Ascending aorta (tissue), 2 donors: ENCODE data around the gene KIR3DL1. TPM values are rescaled to one million over a fixed set of nuclear protein-coding genes. Genes with fewer than 3 reads are reported as not detected.

Experiments used
- DNase-seq, 2 donors: peaks; one replicate each; pipeline ENCODE4 v3.0.0-alpha.2; 2019; ENCODE audit warnings: low spot score in 2 of 2
- H3K27ac ChIP-seq, 2 donors: fragments of 200-600 bp; sonication (generic); one replicate each; pipeline ENCODE4 v1.5.1; 2016 to 2017; ENCODE audit warnings: mild to moderate bottlenecking in 1 of 2
- H3K27me3 ChIP-seq: fragments of 200-600 bp; sonication (generic); one replicate; pipeline ENCODE4 v1.5.1; 2017
- H3K36me3 ChIP-seq, 2 donors: fragments of 200-600 bp; sonication (generic); one replicate each; pipeline ENCODE4 v1.5.1; 2016
- H3K4me1 ChIP-seq, 2 donors: fragments of 200-600 bp; sonication (generic); one replicate each; pipeline ENCODE4 v1.5.1; 2016 to 2017; ENCODE audit warnings: mild to moderate bottlenecking in 1 of 2
- H3K4me3 ChIP-seq, 2 donors: fragments of 200-600 bp; sonication (generic); one replicate each; pipeline ENCODE4 v1.5.1; 2016 to 2017; ENCODE audit warnings: mild to moderate bottlenecking in 1 of 2
- H3K9me3 ChIP-seq, 2 donors: fragments of 200-600 bp; sonication (generic); one replicate each; pipeline ENCODE4 v1.5.1; 2016
- CTCF ChIP-seq, 3 experiments: fragments of 200-600 bp in 2 of 3; fragments of 450-650 bp in 1 of 3; sonication (generic) in 2 of 3; IDR thresholded peaks; one replicate each; pipeline ENCODE4 v1.5.1; 2016 to 2019; ENCODE audit warnings: antibody characterized with exemption in 3 of 3, mild to moderate bottlenecking in 1 of 3, moderate library complexity in 1 of 3
- intact Hi-C: fragments of 100-400 bp; cut with DNase I; formaldehyde crosslinking; loops from one replicate; pipeline ENCODE4 v1.15.1; 2023
- total RNA-seq: library from RNA; depleted of rRNA; stranded (reverse); fragments of >200 nt; gene quantifications from one replicate; pipeline ENCODE4 v1.1.0, GENCODE V29; 2016

KIR3DL1 gene
- total RNA-seq, 1 donor from 2014 or later: not detected

GRCh38 chr19:54790711-54791110 lies 25.6 kb upstream of the KIR3DL1 start:
- Histone ChIP-seq H3K4me3 (no peak overlapping the region), H3K4me1 (no peaks in the 10 kb centered on the region), H3K27ac (no peak overlapping the region), H3K36me3 (no peaks in the 10 kb centered on the region), H3K9me3 (no peaks in the 10 kb centered on the region), H3K27me3 (no peaks in the 10 kb centered on the region)
- no peak for TF ChIP-seq CTCF (IDR thresholded peaks at IDR 0.05)
- no peak for DNase-seq
- intact Hi-C loops: no loop called here

GRCh38 chr19:54791476-54791875 lies 24.8 kb upstream of the KIR3DL1 start:
- intact Hi-C loops: no loop called here
- no peaks in the 10 kb centered on the region for H3K36me3 ChIP-seq
- H3K27ac ChIP-seq: no peak overlapping the region
- H3K4me1 ChIP-seq: no peaks in the 10 kb centered on the region
- no peak overlapping the region for H3K4me3 ChIP-seq
- TF ChIP-seq CTCF (IDR thresholded peaks at IDR 0.05): no peak
- DNase-seq: no peak
- no peaks in the 10 kb centered on the region for H3K9me3 ChIP-seq
- H3K27me3 ChIP-seq: no peaks in the 10 kb centered on the region

GRCh38 chr19:54792814-54793213 lies 23.5 kb upstream of the KIR3DL1 start:
- no peaks in the 10 kb centered on the region for H3K27me3 ChIP-seq
- peak overlapping the region in 1 of 2 donors; percentile 13 for H3K4me3 ChIP-seq

GRCh38 chr19:54795758-54796157 lies 20.5 kb upstream of the KIR3DL1 start:
- intact Hi-C loops: no loop called here
- TF ChIP-seq CTCF (IDR thresholded peaks at IDR 0.05): no peak
- Histone ChIP-seq H3K9me3 (no peaks in the 10 kb centered on the region), H3K36me3 (no peaks in the 10 kb centered on the region), H3K4me1 (no peaks in the 10 kb centered on the region), H3K27me3 (no peaks in the 10 kb centered on the region), H3K4me3 (no peak overlapping the region), H3K27ac (no peak overlapping the region)
- DNase-seq: no peak

More at GRCh38 chr19:54792814-54793213, 23.5 kb upstream of the KIR3DL1 start:
- Histone ChIP-seq H3K4me1 (no peaks in the 10 kb centered on the region), H3K36me3 (no peaks in the 10 kb centered on the region), H3K27ac (no peak overlapping the region), H3K9me3 (no peaks in the 10 kb centered on the region)
- intact Hi-C loops: no loop called here
- no peak for TF ChIP-seq CTCF (IDR thresholded peaks at IDR 0.05)
- DNase-seq: no peak

- DNase-seq: no peak
- Histone ChIP-seq H3K4me1 (no peaks in the 10 kb centered on the region), H3K36me3 (no peaks in the 10 kb centered on the region), H3K27me3 (no peaks in the 10 kb centered on the region), H3K27ac (no peak within 1 kb of the TSS), H3K4me3 (no peak within 1 kb of the TSS), H3K9me3 (no peaks in the 10 kb centered on the region)
- intact Hi-C loops: no loop called here
- TF ChIP-seq CTCF (IDR thresholded peaks at IDR 0.05): no peak
Observed at GRCh38 chr19:54803410-54803809, 12.9 kb upstream of the KIR3DL1 start, which contains the start of gene KIR2DL4. Gene KIR2DL4, plus strand, starts transcription at chr19:54803610. Its CDS starts 42 bp downstream, at chr19:54803652.

- intact Hi-C loops: no loop called here
- TF ChIP-seq CTCF (IDR thresholded peaks at IDR 0.05): no peak
- Histone ChIP-seq H3K4me1 (no peaks in the 10 kb centered on the region), H3K27ac (no peak overlapping the region), H3K27me3 (no peaks in the 10 kb centered on the region), H3K4me3 (no peak overlapping the region), H3K36me3 (no peaks in the 10 kb centered on the region), H3K9me3 (no peaks in the 10 kb centered on the region)
- no peak for DNase-seq
Observed at GRCh38 chr19:54804101-54804500, 12.2 kb upstream of the KIR3DL1 start.
